ENCODE data around the gene OR10G3.

The OR10G3 gene

GRCh38 chr14:21535545-21536417 lies 44.1 kb downstream of the OR10G3 start:
- TF ChIP-seq CTCF (IDR thresholded peaks at IDR 0.05; ENCODE audit: borderline replicate concordance, insufficient read depth, low read depth, low read length), result no peak
- H3K4me3 ChIP-seq (ENCODE audit: low read depth, low read length), result no peak overlapping the region

DNA sequence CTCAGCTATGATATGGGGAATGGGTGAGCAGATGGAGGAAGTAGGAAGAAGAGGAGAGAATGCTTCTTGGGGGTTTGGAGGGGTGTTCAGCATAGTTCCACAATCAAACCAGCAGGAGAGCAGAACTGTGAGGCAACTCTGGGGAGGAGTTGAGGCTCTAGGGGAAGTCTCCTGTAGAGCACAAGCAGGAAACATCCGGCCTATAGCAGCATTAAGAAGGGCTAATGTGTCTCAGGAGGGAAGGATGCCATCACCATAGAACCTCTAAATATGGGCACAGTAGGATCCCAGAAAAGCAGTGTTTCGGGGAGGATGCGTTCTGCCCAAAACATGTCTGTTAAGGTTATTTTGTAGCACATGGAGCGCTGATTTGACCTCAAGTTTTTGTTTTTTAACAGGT lies 45.3 kb downstream of the OR10G3 start:
- H3K4me3 ChIP-seq (ENCODE audit: low read depth, low read length), result no peak overlapping the region
- no peak for TF ChIP-seq CTCF (IDR thresholded peaks at IDR 0.05; ENCODE audit: borderline replicate concordance, insufficient read depth, low read depth, low read length)

- TF ChIP-seq CTCF (IDR thresholded peaks at IDR 0.05; ENCODE audit: borderline replicate concordance, insufficient read depth, low read depth, low read length), result no peak
- H3K4me3 ChIP-seq (ENCODE audit: low read depth, low read length), result no peak overlapping the region
Observed at GRCh38 chr14:21533294-21533693, 46.6 kb downstream of the OR10G3 start.

GRCh38 chr14:21529515-21529914 lies 50.4 kb downstream of the OR10G3 start:
- H3K4me3 ChIP-seq (ENCODE audit: low read depth, low read length), result no peak overlapping the region
- no peak for TF ChIP-seq CTCF (IDR thresholded peaks at IDR 0.05; ENCODE audit: borderline replicate concordance, insufficient read depth, low read depth, low read length)

- no peak overlapping the region for H3K4me3 ChIP-seq (ENCODE audit: low read depth, low read length)
Observed at GRCh38 chr14:21528381-21529348, 51.2 kb downstream of the OR10G3 start.

GRCh38 chr14:21527318-21527679 lies 52.6 kb downstream of the OR10G3 start:
- no peak for TF ChIP-seq CTCF (IDR thresholded peaks at IDR 0.05; ENCODE audit: borderline replicate concordance, insufficient read depth, low read depth, low read length)
- H3K4me3 ChIP-seq (ENCODE audit: low read depth, low read length), result no peak overlapping the region

More at GRCh38 chr14:21528381-21529348, 51.2 kb downstream of the OR10G3 start:
- TF ChIP-seq CTCF (IDR thresholded peaks at IDR 0.05; ENCODE audit: borderline replicate concordance, insufficient read depth, low read depth, low read length), result no peak

Measured in GM12875 (cell line).